NCI-H1417 treated with DMSO at 0.1 percent for 48 hours (cell line): ENCODE data around the gene ZMYM4.
"Not testable (repeated sequence)": the region's sequence is repeated elsewhere in the genome, so short reads cannot be mapped to it uniquely, and the experiment has no call there.

Source experiments
- DNase-seq: peaks from one replicate; lab custom pipeline; 2025; lab: John Stamatoyannopoulos, UW

Gene ZMYM4

GRCh38 chr1:35454176-35454575 lies 185.7 kb downstream of the ZMYM4 start:
- no peak for DNase-seq

GRCh38 chr1:35454616-35455015 lies 186.1 kb downstream of the ZMYM4 start:
- DNase-seq: no peak

GRCh38 chr1:35460796-35461195 lies 192.3 kb downstream of the ZMYM4 start:
- DNase-seq: no peak

- no peak for DNase-seq
These were observed 193.6 kb downstream of the ZMYM4 start for GRCh38 chr1:35461966-35462651.

- DNase-seq: no peak
These were observed 194.7 kb downstream of the ZMYM4 start for GRCh38 chr1:35463232-35463631.

GRCh38 chr1:35463749-35464148 lies 195.2 kb downstream of the ZMYM4 start:
- DNase-seq: not testable (repeated sequence)

- no peak for DNase-seq
These were observed 197.6 kb downstream of the ZMYM4 start for GRCh38 chr1:35466120-35466519.

GRCh38 chr1:35470977-35471613 lies 202.6 kb downstream of the ZMYM4 start:
- peak; percentile 21 for DNase-seq
